ENCODE data around the gene MED29.

MED29 gene

GRCh38 chr19:39390751-39391437 lies at the start of gene MED29, which contains the start of gene PAF1:
TSS of gene MED29 (plus strand) at chr19:39391378. CDS start at chr19:39391423, 45 bp downstream.
TSS of gene PAF1 (minus strand) at chr19:39391106. CDS start at chr19:39390864, 242 bp downstream.
- peak; percentile 99 for DNase-seq

GRCh38 chr19:39341719-39342604 lies 49.2 kb upstream of the MED29 start, which contains the start of gene SAMD4B:
TSS of gene SAMD4B (plus strand) at chr19:39342421. CDS start at chr19:39356894, 14,473 bp downstream.
- DNase-seq: peak; percentile 98

- DNase-seq: no peak
Measured at GRCh38 chr19:39342647-39343305, 48.4 kb upstream of the MED29 start.

- DNase-seq: no peak
Measured at GRCh38 chr19:39345956-39346355, 45.2 kb upstream of the MED29 start.

GRCh38 chr19:39347332-39348164 lies 43.6 kb upstream of the MED29 start:
- DNase-seq: no peak

- no peak for DNase-seq
Measured at GRCh38 chr19:39349326-39349725, 41.9 kb upstream of the MED29 start.

- DNase-seq: no peak
Measured at GRCh38 chr19:39350156-39350555, 41.0 kb upstream of the MED29 start.

GRCh38 chr19:39351537-39352064 lies 39.6 kb upstream of the MED29 start:
- DNase-seq: no peak

GRCh38 chr19:39352381-39353255 lies 38.6 kb upstream of the MED29 start:
- DNase-seq: no peak

GRCh38 chr19:39355253-39355652 lies 35.9 kb upstream of the MED29 start:
- DNase-seq: no peak

GRCh38 chr19:39356073-39356472 lies 35.1 kb upstream of the MED29 start:
- DNase-seq: no peak

- no peak for DNase-seq
Measured at GRCh38 chr19:39356647-39357046, 34.5 kb upstream of the MED29 start.

GRCh38 chr19:39359026-39359425 lies 32.2 kb upstream of the MED29 start:
- no peak for DNase-seq

- no peak for DNase-seq
Measured at GRCh38 chr19:39360599-39360998, 30.6 kb upstream of the MED29 start.

- DNase-seq: no peak
Measured at GRCh38 chr19:39362682-39363657, 28.2 kb upstream of the MED29 start.

GRCh38 chr19:39363901-39364457 lies 27.2 kb upstream of the MED29 start:
- DNase-seq: no peak

GRCh38 chr19:39365531-39365930 lies 25.6 kb upstream of the MED29 start:
- DNase-seq: no peak

GRCh38 chr19:39369200-39369599 lies 22.0 kb upstream of the MED29 start:
- no peak for DNase-seq

GRCh38 chr19:39370735-39371134 lies 20.4 kb upstream of the MED29 start:
- DNase-seq: no peak

All from NCI-H1105 (cell line).